Testis (tissue), 3 donors: ENCODE data around the gene ERICH3. TPM values are rescaled to one million over a fixed set of nuclear protein-coding genes. Genes with fewer than 3 reads are reported as not detected.

Source experiments
- DNase-seq: peaks from one replicate; pipeline ENCODE4 v3.0.0-alpha.2; 2019
- H3K27ac ChIP-seq, 2 donors: fragments of 200-600 bp; sonication (generic); one replicate each; pipeline ENCODE4 v1.5.1; 2019
- H3K27me3 ChIP-seq: fragments of 200-600 bp; sonication (generic); one replicate; pipeline ENCODE4 v1.5.1; 2019
- H3K36me3 ChIP-seq: fragments of 200-600 bp; sonication (generic); one replicate; pipeline ENCODE4 v1.5.1; 2017; ENCODE audit warnings: low read depth; ENCODE audit errors: missing control alignments
- H3K4me1 ChIP-seq: fragments of 200-600 bp; sonication (generic); one replicate; pipeline ENCODE4 v1.5.1; 2019
- H3K4me3 ChIP-seq, 2 donors: fragments of 200-600 bp; sonication (generic); one replicate each; pipeline ENCODE4 v1.5.1; 2017 to 2019
- H3K9me3 ChIP-seq: fragments of 200-600 bp; sonication (generic); one replicate; pipeline ENCODE4 v1.5.1; 2017
- CTCF ChIP-seq, 3 experiments: fragments of 450-650 bp in 2 of 3; fragments of 200-600 bp in 1 of 3; sonication (generic) in 1 of 3; IDR thresholded peaks; one replicate each; pipeline ENCODE4 v1.5.1; 2016 to 2019; ENCODE audit warnings: antibody characterized with exemption in 3 of 3, mild to moderate bottlenecking in 2 of 3, moderate library complexity in 1 of 3
- POLR2A ChIP-seq: fragments of 450-650 bp; IDR thresholded peaks from one replicate; pipeline ENCODE4 v1.6.1; 2017; ENCODE audit warnings: antibody characterized with exemption, mild to moderate bottlenecking, moderate library complexity
- WGBS, 2 donors: methylation state at CpG; one replicate each; pipeline ENCODE4 v1.1.5; 2018; 5-methylcytosine and 5-hydroxymethylcytosine counted together
- intact Hi-C: fragments of 100-400 bp; cut with DNase I; formaldehyde crosslinking; loops from one replicate; pipeline ENCODE4 v1.15.1; 2023; ENCODE audit warnings: low total_unique reads
- polyA plus RNA-seq: library from polyadenylated mRNA; stranded (reverse); fragments of 350-450 nt; fragmentation: Illumina TruSeq; extraction: RNeasy Lipid Tissue Mini Kit (QIAGEN cat#74804); gene quantifications from one replicate; pipeline ENCODE4 v1.2.3, GENCODE V29; 2014; ENCODE audit warnings: low read depth, low replicate concordance; ENCODE audit not compliant: insufficient read depth
- total RNA-seq, 2 donors: library from RNA; depleted of rRNA; stranded (reverse); fragments of >200 nt; gene quantifications; one replicate each; pipeline ENCODE4 v1.2.3, GENCODE V29; 2016

The ERICH3 gene
- total and polyA plus RNA-seq, 3 donors from 2014 or later: 19.5 to 78.8 (median 35.7) TPM

- no peaks in the 10 kb centered on the region for H3K36me3 ChIP-seq
- H3K4me3 ChIP-seq: no peak overlapping the region
- peaks cover 29% of the 10 kb centered on the region for H3K4me1 ChIP-seq
- TF ChIP-seq CTCF (IDR thresholded peaks at IDR 0.05) (no peak), POLR2A (no peak)
- intact Hi-C loops: no loop called here
- H3K27me3 ChIP-seq: no peaks in the 10 kb centered on the region
- DNase-seq: no peak
- peak overlapping the region; percentile 66 to 72 for H3K27ac ChIP-seq
- no peaks in the 10 kb centered on the region for H3K9me3 ChIP-seq
Measured at GRCh38 chr1:74609810-74610371, 63.7 kb downstream of the ERICH3 start.

DNA sequence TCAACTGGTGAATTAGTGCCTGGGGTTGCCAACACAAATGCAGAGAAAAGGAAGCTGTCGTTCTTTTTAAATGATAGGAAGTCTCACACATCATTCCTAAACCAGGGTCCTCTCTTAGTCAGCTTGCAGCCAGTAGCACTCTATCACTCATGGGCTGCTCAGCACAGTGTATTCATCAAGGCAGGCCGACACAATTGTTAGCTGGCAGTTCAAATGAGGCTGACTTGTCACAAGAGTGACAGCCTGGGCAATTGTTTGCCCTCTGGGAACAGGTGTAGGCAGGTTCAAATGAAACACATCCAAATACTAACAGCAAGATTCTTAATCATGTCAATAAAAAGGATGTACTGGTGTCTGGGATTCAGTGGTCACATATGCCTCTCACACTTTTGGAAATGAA lies 76.9 kb downstream of the ERICH3 start:
- no peak for TF ChIP-seq CTCF (IDR thresholded peaks at IDR 0.05)

DNA sequence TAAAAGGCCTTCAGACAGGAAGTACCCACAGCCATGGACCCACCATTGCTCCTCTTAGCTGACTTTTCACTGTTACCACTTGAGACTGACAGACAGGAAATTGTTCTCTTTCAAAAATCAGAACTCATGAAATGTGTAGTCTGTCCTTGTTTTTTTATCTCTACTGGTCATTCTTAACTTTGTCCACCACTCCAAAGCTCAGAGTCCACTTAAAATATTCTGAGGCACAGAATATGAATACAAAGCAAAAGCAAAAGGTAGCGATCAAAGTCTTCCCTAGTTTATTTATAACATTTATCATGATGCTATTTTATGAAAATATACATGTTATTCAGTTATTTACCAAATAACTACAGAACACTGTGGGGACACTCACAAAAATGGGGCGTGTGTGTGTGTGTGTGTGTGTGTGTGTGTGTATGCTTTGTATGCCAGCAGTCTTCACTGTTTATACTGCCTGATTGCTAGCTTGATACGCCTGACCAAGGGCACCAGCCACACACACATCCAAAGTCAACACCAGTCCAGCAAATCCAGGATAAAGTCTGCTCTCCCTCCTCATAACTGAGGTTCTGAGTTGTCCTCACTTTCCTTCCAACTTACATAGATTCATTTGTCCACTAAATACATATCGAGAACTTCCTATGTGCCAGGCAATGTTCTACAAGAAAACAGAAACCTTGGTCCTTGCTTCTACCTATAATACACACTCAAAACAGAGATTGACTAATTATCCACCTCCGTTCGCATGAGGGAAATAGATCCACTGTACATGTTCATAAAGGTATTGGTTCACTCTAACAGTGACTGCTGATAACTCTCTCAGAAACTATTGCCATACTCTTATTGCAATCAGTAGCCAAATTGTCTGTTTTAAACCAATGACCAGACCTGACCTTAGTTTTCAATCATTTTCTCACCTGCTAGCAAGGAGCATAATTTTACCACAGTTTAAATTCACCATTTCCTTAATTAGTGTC lies 79.4 kb downstream of the ERICH3 start:
- no peak overlapping the region for H3K27ac ChIP-seq
- TF ChIP-seq CTCF (IDR thresholded peaks at IDR 0.05): no peak
- TF ChIP-seq POLR2A: no peak
- no peaks in the 10 kb centered on the region for H3K9me3 ChIP-seq
- intact Hi-C loops: no loop called here
- H3K4me1 ChIP-seq: no peaks in the 10 kb centered on the region
- no peaks in the 10 kb centered on the region for H3K36me3 ChIP-seq
- DNase-seq: no peak
- H3K4me3 ChIP-seq: no peak overlapping the region
- H3K27me3 ChIP-seq: no peaks in the 10 kb centered on the region
- 85 to 91% methylated on average over 6 of the region's 6 CpGs for WGBS, 2 donors

More for the DNA sequence above, 76.9 kb downstream of the ERICH3 start:
- no peak overlapping the region for H3K4me3 ChIP-seq
- H3K9me3 ChIP-seq: no peaks in the 10 kb centered on the region
- H3K27ac ChIP-seq: no peak overlapping the region
- no peak for DNase-seq
- H3K4me1 ChIP-seq: no peaks in the 10 kb centered on the region
- 87 to 88% methylated on average over 2 of the region's 2 CpGs for WGBS, 2 donors
- no peaks in the 10 kb centered on the region for H3K36me3 ChIP-seq
- no peaks in the 10 kb centered on the region for H3K27me3 ChIP-seq
- intact Hi-C loops: no loop called here

GRCh38 chr1:74592580-74593355 lies 80.8 kb downstream of the ERICH3 start:
- no peaks in the 10 kb centered on the region for H3K4me1 ChIP-seq
- DNase-seq: peak; percentile 31

More at GRCh38 chr1:74592580-74593355, 80.8 kb downstream of the ERICH3 start:
- Histone ChIP-seq H3K27me3 (no peaks in the 10 kb centered on the region), H3K9me3 (no peaks in the 10 kb centered on the region), H3K27ac (peak overlapping the region in 1 of 2 donors; percentile 34), H3K4me3 (no peak overlapping the region), H3K36me3 (no peaks in the 10 kb centered on the region)
- intact Hi-C loops: no loop called here
- TF ChIP-seq CTCF (IDR thresholded peaks at IDR 0.05) (no peak), POLR2A (no peak)
- 58 to 60% methylated on average over 5 of the region's 5 CpGs for WGBS, 2 donors
